GM23248 (cell line): ENCODE data around the gene CEP43.

Experiments used
- EZH2 ChIP-seq: fragments of 200-600 bp; sonication (generic); IDR thresholded peaks from 2 replicates; pipeline ENCODE4 v1.6.1; 2018; ENCODE audit warnings: antibody characterized with exemption, mild to moderate bottlenecking; ENCODE audit not compliant: insufficient read depth, poor library complexity, severe bottlenecking
- EZH2phosphoT487 ChIP-seq: fragments of 200-600 bp; sonication (generic); IDR thresholded peaks from 2 replicates; pipeline ENCODE4 v1.6.1; 2018; ENCODE audit warnings: antibody characterized with exemption, moderate library complexity, mild to moderate bottlenecking, low read depth; ENCODE audit not compliant: insufficient read depth

GRCh38 chr6:167031082-167031709 lies 32.0 kb downstream of the CEP43 start:
- no peak for TF ChIP-seq EZH2phosphoT487
- TF ChIP-seq EZH2, result no peak
